Parathyroid adenoma (tissue), 2 donors: Measurements from ENCODE around the gene KRTAP10-4.
"Not testable (repeated sequence)": the region's sequence is repeated elsewhere in the genome, so short reads cannot be mapped to it uniquely, and the experiment has no call there.

Source experiments
- H2AFZ ChIP-seq: fragments of 300-600 bp; sonication (generic); one replicate; pipeline ENCODE4 v1.7.0; 2017; ENCODE audit warnings: antibody characterized with exemption, mild to moderate bottlenecking
- H3K27ac ChIP-seq: fragments of 300-600 bp; sonication (generic); one replicate; pipeline ENCODE4 v1.7.0; 2017
- H3K27me3 ChIP-seq: fragments of 300-600 bp; sonication (generic); one replicate; pipeline ENCODE4 v1.7.0; 2017; ENCODE audit warnings: low read length; ENCODE audit not compliant: control insufficient read depth, insufficient read depth
- H3K36me3 ChIP-seq: fragments of 300-600 bp; sonication (generic); one replicate; pipeline ENCODE4 v1.7.0; 2017; ENCODE audit warnings: low read length; ENCODE audit not compliant: control insufficient read depth, insufficient read depth
- H3K4me1 ChIP-seq: fragments of 300-600 bp; sonication (generic); one replicate; pipeline ENCODE4 v1.7.0; 2017; ENCODE audit warnings: control low read depth
- H3K4me2 ChIP-seq: fragments of 300-600 bp; sonication (generic); one replicate; pipeline ENCODE4 v1.7.0; 2017; ENCODE audit warnings: low read length
- H3K4me3 ChIP-seq: fragments of 300-600 bp; sonication (generic); one replicate; pipeline ENCODE4 v1.7.0; 2017; ENCODE audit warnings: low read depth, low read length
- H3K79me2 ChIP-seq: fragments of 300-600 bp; sonication (generic); one replicate; pipeline ENCODE4 v1.7.0; 2017; ENCODE audit warnings: control low read depth
- H3K9ac ChIP-seq: fragments of 300-600 bp; sonication (generic); one replicate; pipeline ENCODE4 v1.7.0; 2017; ENCODE audit warnings: mild to moderate bottlenecking
- H3K9me3 ChIP-seq: fragments of 300-600 bp; sonication (generic); one replicate; pipeline ENCODE4 v1.7.0; 2017; ENCODE audit warnings: low read length; ENCODE audit not compliant: control insufficient read depth
- CTCF ChIP-seq: fragments of 300-600 bp; sonication (generic); IDR thresholded peaks from one replicate; pipeline ENCODE4 v1.7.0; 2017; ENCODE audit warnings: antibody characterized with exemption, mild to moderate bottlenecking
- donor health status: primary hyperparathyroidism.

KRTAP10-4 gene

GRCh38 chr21:44579056-44579832 lies 5.7 kb downstream of the KRTAP10-4 start:
- Histone ChIP-seq H3K27me3 (no peaks in the 10 kb centered on the region), H3K4me3 (no peak overlapping the region), H3K9me3 (no peaks in the 10 kb centered on the region), H3K4me2 (no peak overlapping the region), H2AFZ (no peak overlapping the region), H3K79me2 (no peaks in the 10 kb centered on the region), H3K27ac (no peak overlapping the region), H3K4me1 (no peaks in the 10 kb centered on the region), H3K36me3 (no peaks in the 10 kb centered on the region), H3K9ac (no peak overlapping the region)
- no peak for TF ChIP-seq CTCF

- Histone ChIP-seq H3K36me3 (no peaks in the 10 kb centered on the region), H3K4me1 (no peaks in the 10 kb centered on the region), H3K4me3 (no peak overlapping the region), H2AFZ (no peak overlapping the region), H3K4me2 (no peak overlapping the region), H3K9ac (no peak overlapping the region), H3K79me2 (no peaks in the 10 kb centered on the region), H3K9me3 (no peaks in the 10 kb centered on the region), H3K27ac (no peak overlapping the region), H3K27me3 (no peaks in the 10 kb centered on the region)
- TF ChIP-seq CTCF: no peak
These were observed 6.3 kb downstream of the KRTAP10-4 start for GRCh38 chr21:44579833-44580144.

GRCh38 chr21:44580231-44580821 lies 6.8 kb downstream of the KRTAP10-4 start, which contains the start of gene KRTAP10-5:
Gene KRTAP10-5, minus strand, starts transcription at chr21:44580604. Its CDS starts 26 bp downstream, at chr21:44580578.
- not testable (repeated sequence) for H3K79me2 ChIP-seq, H3K4me3 ChIP-seq, H3K9me3 ChIP-seq, H2AFZ ChIP-seq, H3K27ac ChIP-seq, H3K4me2 ChIP-seq, H3K9ac ChIP-seq, H3K36me3 ChIP-seq, H3K4me1 ChIP-seq, H3K27me3 ChIP-seq

- no peak overlapping the region for H3K4me2 ChIP-seq
- H2AFZ ChIP-seq: no peak overlapping the region
- H3K9ac ChIP-seq: no peak overlapping the region
- no peaks in the 10 kb centered on the region for H3K9me3 ChIP-seq
- H3K79me2 ChIP-seq: no peaks in the 10 kb centered on the region
- no peaks in the 10 kb centered on the region for H3K4me1 ChIP-seq
- TF ChIP-seq CTCF: no peak
- H3K27ac ChIP-seq: no peak overlapping the region
- H3K4me3 ChIP-seq: no peak overlapping the region
- no peaks in the 10 kb centered on the region for H3K27me3 ChIP-seq
- H3K36me3 ChIP-seq: no peaks in the 10 kb centered on the region
These were observed 7.6 kb downstream of the KRTAP10-4 start for GRCh38 chr21:44581158-44581557.

- H3K4me2 ChIP-seq: no peak overlapping the region
- H3K27me3 ChIP-seq: no peaks in the 10 kb centered on the region
- H3K9ac ChIP-seq: no peak overlapping the region
- no peak overlapping the region for H3K27ac ChIP-seq
- no peak overlapping the region for H2AFZ ChIP-seq
- H3K9me3 ChIP-seq: no peaks in the 10 kb centered on the region
- TF ChIP-seq CTCF: no peak
- H3K36me3 ChIP-seq: no peaks in the 10 kb centered on the region
- H3K4me3 ChIP-seq: no peak overlapping the region
- no peaks in the 10 kb centered on the region for H3K79me2 ChIP-seq
- no peaks in the 10 kb centered on the region for H3K4me1 ChIP-seq
These were observed 8.5 kb downstream of the KRTAP10-4 start for GRCh38 chr21:44582055-44582454.
